ENCODE measurements around the gene ICE2. TPM values are rescaled to one million over a fixed set of nuclear protein-coding genes. Genes with fewer than 3 reads are reported as not detected.

ICE2 gene
- polyA plus RNA-seq, 1 of the 3 experiments (the other 2 are of a cell fraction): 19.0 TPM

DNA sequence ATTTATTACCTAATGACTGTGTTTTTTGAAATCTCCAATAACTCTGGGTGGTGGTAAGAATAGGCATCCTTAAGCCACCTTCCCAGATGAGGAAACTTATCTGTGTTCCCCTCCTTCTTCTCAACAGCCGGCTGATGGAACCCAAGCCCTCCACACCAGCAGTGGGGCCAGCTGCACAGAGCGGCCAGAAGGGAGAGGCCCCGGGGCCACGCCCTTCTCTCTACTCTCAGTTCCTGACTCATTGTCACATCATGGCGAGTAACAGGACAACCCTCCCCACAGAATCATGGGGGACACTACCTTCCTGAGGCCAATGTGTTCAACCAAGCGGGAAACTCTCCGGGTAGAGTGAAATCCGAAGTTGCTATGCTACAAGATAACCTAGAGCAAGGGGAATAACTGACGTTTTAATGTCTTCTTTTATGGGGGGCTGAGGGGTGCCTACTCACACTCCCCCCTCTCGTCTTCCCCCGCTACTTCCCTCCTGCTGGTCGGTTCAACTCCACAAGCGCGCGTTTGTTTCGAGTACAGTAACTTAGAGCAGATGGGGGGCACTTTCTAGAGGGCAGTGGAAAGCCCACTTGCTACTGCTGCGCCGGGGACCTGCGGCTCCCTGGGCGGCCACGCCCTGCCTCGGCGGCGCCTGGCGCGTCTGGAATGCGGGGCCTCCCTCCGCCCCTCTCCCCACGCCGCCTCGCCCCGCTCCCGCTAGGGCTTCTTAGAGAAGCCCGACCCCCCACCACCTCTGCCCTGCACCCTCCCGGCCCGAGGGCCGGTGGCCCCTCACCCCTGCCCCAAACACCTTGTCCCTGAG is 81.8 kb downstream of the ICE2 start (continued):
- TF ChIP-seq, protein P1, sequence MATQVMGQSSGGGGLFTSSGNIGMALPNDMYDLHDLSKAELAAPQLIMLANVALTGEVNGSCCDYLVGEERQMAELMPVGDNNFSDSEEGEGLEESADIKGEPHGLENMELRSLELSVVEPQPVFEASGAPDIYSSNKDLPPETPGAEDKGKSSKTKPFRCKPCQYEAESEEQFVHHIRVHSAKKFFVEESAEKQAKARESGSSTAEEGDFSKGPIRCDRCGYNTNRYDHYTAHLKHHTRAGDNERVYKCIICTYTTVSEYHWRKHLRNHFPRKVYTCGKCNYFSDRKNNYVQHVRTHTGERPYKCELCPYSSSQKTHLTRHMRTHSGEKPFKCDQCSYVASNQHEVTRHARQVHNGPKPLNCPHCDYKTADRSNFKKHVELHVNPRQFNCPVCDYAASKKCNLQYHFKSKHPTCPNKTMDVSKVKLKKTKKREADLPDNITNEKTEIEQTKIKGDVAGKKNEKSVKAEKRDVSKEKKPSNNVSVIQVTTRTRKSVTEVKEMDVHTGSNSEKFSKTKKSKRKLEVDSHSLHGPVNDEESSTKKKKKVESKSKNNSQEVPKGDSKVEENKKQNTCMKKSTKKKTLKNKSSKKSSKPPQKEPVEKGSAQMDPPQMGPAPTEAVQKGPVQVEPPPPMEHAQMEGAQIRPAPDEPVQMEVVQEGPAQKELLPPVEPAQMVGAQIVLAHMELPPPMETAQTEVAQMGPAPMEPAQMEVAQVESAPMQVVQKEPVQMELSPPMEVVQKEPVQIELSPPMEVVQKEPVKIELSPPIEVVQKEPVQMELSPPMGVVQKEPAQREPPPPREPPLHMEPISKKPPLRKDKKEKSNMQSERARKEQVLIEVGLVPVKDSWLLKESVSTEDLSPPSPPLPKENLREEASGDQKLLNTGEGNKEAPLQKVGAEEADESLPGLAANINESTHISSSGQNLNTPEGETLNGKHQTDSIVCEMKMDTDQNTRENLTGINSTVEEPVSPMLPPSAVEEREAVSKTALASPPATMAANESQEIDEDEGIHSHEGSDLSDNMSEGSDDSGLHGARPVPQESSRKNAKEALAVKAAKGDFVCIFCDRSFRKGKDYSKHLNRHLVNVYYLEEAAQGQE (IDR thresholded peaks at IDR 0.05; ENCODE audit: low read depth, low read length): peak; percentile 30; the same call in 1 of the 2 replicates
- peak; percentile 31; the same call in 1 of the 2 replicates for TF ChIP-seq TCF12 (IDR thresholded peaks at IDR 0.05)
- peak; percentile 58; the same call in 1 of the 2 replicates for TF ChIP-seq POLR2AphosphoS5 (IDR thresholded peaks at IDR 0.05; ENCODE audit: low read depth, low read length)
- TF ChIP-seq, protein P2, sequence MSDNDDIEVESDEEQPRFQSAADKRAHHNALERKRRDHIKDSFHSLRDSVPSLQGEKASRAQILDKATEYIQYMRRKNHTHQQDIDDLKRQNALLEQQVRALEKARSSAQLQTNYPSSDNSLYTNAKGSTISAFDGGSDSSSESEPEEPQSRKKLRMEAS (IDR thresholded peaks at IDR 0.05; ENCODE audit: low read depth): peak; percentile 10; the same call in 1 of the 2 replicates

DNA sequence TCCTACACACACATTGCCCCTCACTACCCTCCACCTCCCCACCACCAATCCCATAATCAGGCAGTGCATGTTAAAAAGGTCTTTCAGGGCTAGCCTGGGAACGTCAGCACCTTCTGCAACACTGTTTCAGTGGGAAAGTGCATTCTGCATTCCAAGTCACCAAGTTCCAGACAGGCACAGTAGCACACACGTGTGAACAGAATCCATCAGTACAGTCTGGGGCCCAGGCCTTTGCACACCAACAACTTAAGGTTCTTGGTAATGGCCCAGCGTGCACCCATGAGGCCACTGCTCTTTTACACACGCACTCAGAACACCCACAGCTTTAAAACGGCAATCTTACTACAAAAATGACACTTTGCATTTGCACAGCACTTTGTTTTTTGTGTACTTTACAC is 82.4 kb downstream of the ICE2 start:
- ChIA-PET CTCF (no interaction called here), POLR2A (no interaction called here)
- H3K27ac ChIP-seq (ENCODE audit: low read depth in 2 of 2, low read length in 1 of 2): peak overlapping the region; percentile 76 to 99; a peak in 3 of 4 replicates
- peaks cover 14 to 45% of the 10 kb centered on the region in 2 experiments for H3K36me3 ChIP-seq (replicated peaks in 1 of 2; ENCODE audit: control insufficient read depth in 1 of 2, insufficient read depth in 2 of 2, low read length in 1 of 2)
- no peaks in the 10 kb centered on the region for H3K9me3 ChIP-seq
- peak overlapping the region; percentile 95 for H3K4me2 ChIP-seq
- peaks cover 11 to 56% of the 10 kb centered on the region in 2 experiments for H3K4me1 ChIP-seq (ENCODE audit: control insufficient read depth in 1 of 2, insufficient read depth in 2 of 2, low read depth in 1 of 2, low read length in 1 of 2)
- H3K9me2 ChIP-seq: no peaks in the 10 kb centered on the region
- peak; percentile 58; the same call in 1 of the 2 replicates for TF ChIP-seq SIN3A (IDR thresholded peaks at IDR 0.05; ENCODE audit: borderline replicate concordance, low read depth, low read length)
- peak; percentile 48; the same call in 1 of the 2 replicates for TF ChIP-seq POLR2AphosphoS5 (IDR thresholded peaks at IDR 0.05; ENCODE audit: low read depth, low read length)
- no peak for TF ChIP-seq GATA2 (CRISPR knock-in tag; IDR thresholded peaks at IDR 0.05)
- TF ChIP-seq TAF1 (IDR thresholded peaks at IDR 0.05; ENCODE audit: borderline replicate concordance, low read depth, low read length): 0 out of 2 replicates have a peak, but pooled peaks have one; percentile 5
- 0 out of 2 replicates have a peak, but pooled peaks have one; percentile 27 for TF ChIP-seq FOXM1 (IDR thresholded peaks at IDR 0.05; ENCODE audit: low read depth)
- no peak for TF ChIP-seq JUND (IDR thresholded peaks at IDR 0.05)
- TF ChIP-seq, protein P2 (IDR thresholded peaks at IDR 0.05; ENCODE audit: low read depth): no peak; the same call in 1 of the 2 replicates
- no peak for TF ChIP-seq FOSL2 (IDR thresholded peaks at IDR 0.05; ENCODE audit: borderline replicate concordance, low read depth)
- DNase-seq: no peak
- H2AFZ ChIP-seq (ENCODE audit: low read depth): no peak overlapping the region
- H3K4me3 ChIP-seq (ENCODE audit: low read depth in 2 of 2, low read length in 1 of 2): peak overlapping the region; percentile 62 to 95
- peaks cover 68% of the 10 kb centered on the region for H3F3A ChIP-seq (replicated peaks; ENCODE audit: insufficient read depth)
- H3K27me3 ChIP-seq (ENCODE audit: insufficient read depth): no peaks in the 10 kb centered on the region
- peaks cover 78% of the 10 kb centered on the region for H3K79me2 ChIP-seq (ENCODE audit: insufficient read depth)
- peaks cover 55% of the 10 kb centered on the region for H4K20me1 ChIP-seq (ENCODE audit: insufficient read depth)
- 11% methylated on average over 5 of the region's 5 CpGs for WGBS (ENCODE audit: low lambda C conversion rate)
- H3K9ac ChIP-seq: peak overlapping the region; percentile 99
